ENCODE results near the gene ATP6V0C.

Gene ATP6V0C

GRCh38 chr16:2472488-2472864 is 41.3 kb upstream of the ATP6V0C start:
- Histone ChIP-seq H3K9me3 (replicated peaks in 1 of 2; ENCODE audit: control insufficient read depth in 2 of 2, insufficient read depth in 1 of 2, low read depth in 1 of 2, low read length in 2 of 2) (no peaks in the 10 kb centered on the region), H3K79me1 (ENCODE audit: low read depth, low read length) (peaks cover 11% of the 10 kb centered on the region), H3K27ac (replicated peaks; ENCODE audit: low read length) (no peak overlapping the region), H2BK12ac (ENCODE audit: low read length) (peak overlapping the region; percentile 14), H3K4ac (ENCODE audit: low read length) (peak overlapping the region; percentile 89), H3K23ac (ENCODE audit: low read depth, low read length, poor library complexity) (peak overlapping the region; percentile 93), H3K9ac (ENCODE audit: low read depth, low read length, poor library complexity) (peak overlapping the region; percentile 84), H3K18ac (ENCODE audit: low read length) (peak overlapping the region; percentile 98), H3K4me2 (ENCODE audit: insufficient read depth, low read length, poor library complexity, severe bottlenecking) (no peak overlapping the region), H4K91ac (ENCODE audit: low read depth, low read length, poor library complexity) (no peak overlapping the region), H3K14ac (ENCODE audit: low read length) (peak overlapping the region; percentile 94), H3K36me3 (replicated peaks in 1 of 2; ENCODE audit: control insufficient read depth in 2 of 2, insufficient read depth in 2 of 2, low read length in 2 of 2) (no peaks in the 10 kb centered on the region), H2BK15ac (ENCODE audit: low read length) (peak overlapping the region; percentile 87), H3K27me3 (ENCODE audit: control insufficient read depth in 3 of 3, insufficient read depth in 3 of 3, low read depth in 1 of 3, low read length in 3 of 3) (peaks cover 0 to 24% (median 0%) of the 10 kb centered on the region in 3 experiments), H2BK5ac (ENCODE audit: low read length) (no peak overlapping the region), H3K4me1 (ENCODE audit: control insufficient read depth in 2 of 2, insufficient read depth in 1 of 2, low read depth in 1 of 2, low read length in 2 of 2) (peaks cover 35 to 40% of the 10 kb centered on the region in 2 donors), H3K4me3 (ENCODE audit: low read length in 2 of 2) (no peak overlapping the region), H2AK5ac (ENCODE audit: low read depth, low read length) (peak overlapping the region; percentile 100), H2AFZ (ENCODE audit: low read length) (no peak overlapping the region), H4K8ac (ENCODE audit: low read depth, low read length) (peak overlapping the region; percentile 65), H2BK120ac (ENCODE audit: low read depth, low read length) (peak overlapping the region; percentile 96)
- WGBS, 2 donors (ENCODE audit: extremely low coverage in 2 of 2, insufficient read length in 2 of 2, insufficient replicate concordance in 1 of 2) = no CpG with 5 or more reads among the region's 27 CpGs
- DNase-seq (ENCODE audit: low spot score) = no peak

- Histone ChIP-seq H3K4me2 (ENCODE audit: insufficient read depth, low read length, poor library complexity, severe bottlenecking) (peak overlapping the region; percentile 94), H3K9ac (ENCODE audit: low read depth, low read length, poor library complexity) (peak overlapping the region; percentile 99), H3K18ac (ENCODE audit: low read length) (peak overlapping the region; percentile 49), H3K14ac (ENCODE audit: low read length) (peak overlapping the region; percentile 25), H3K36me3 (replicated peaks in 1 of 2; ENCODE audit: control insufficient read depth in 2 of 2, insufficient read depth in 2 of 2, low read length in 2 of 2) (no peaks in the 10 kb centered on the region), H2BK5ac (ENCODE audit: low read length) (no peak overlapping the region), H3K79me1 (ENCODE audit: low read depth, low read length) (peaks cover 9% of the 10 kb centered on the region), H2BK120ac (ENCODE audit: low read depth, low read length) (peak overlapping the region; percentile 96), H3K27me3 (ENCODE audit: control insufficient read depth in 3 of 3, insufficient read depth in 3 of 3, low read depth in 1 of 3, low read length in 3 of 3) (peaks cover 0 to 24% (median 0%) of the 10 kb centered on the region in 3 experiments), H2AK5ac (ENCODE audit: low read depth, low read length) (peak overlapping the region; percentile 100), H3K27ac (replicated peaks; ENCODE audit: low read length) (no peak overlapping the region), H3K4me3 (ENCODE audit: low read length in 2 of 2) (peak overlapping the region in 1 of 2 donors; percentile 13), H2AFZ (ENCODE audit: low read length) (no peak overlapping the region), H3K9me3 (replicated peaks in 1 of 2; ENCODE audit: control insufficient read depth in 2 of 2, insufficient read depth in 1 of 2, low read depth in 1 of 2, low read length in 2 of 2) (no peaks in the 10 kb centered on the region), H3K4me1 (ENCODE audit: control insufficient read depth in 2 of 2, insufficient read depth in 1 of 2, low read depth in 1 of 2, low read length in 2 of 2) (peaks cover 35 to 40% of the 10 kb centered on the region in 2 donors), H3K23ac (ENCODE audit: low read depth, low read length, poor library complexity) (peak overlapping the region; percentile 93), H2BK12ac (ENCODE audit: low read length) (no peak overlapping the region), H3K4ac (ENCODE audit: low read length) (no peak overlapping the region), H2BK15ac (ENCODE audit: low read length) (no peak overlapping the region), H4K91ac (ENCODE audit: low read depth, low read length, poor library complexity) (no peak overlapping the region), H4K8ac (ENCODE audit: low read depth, low read length) (no peak overlapping the region)
- DNase-seq (ENCODE audit: low spot score) = no peak
- no CpG with 5 or more reads among the region's 14 CpGs for WGBS, 2 donors (ENCODE audit: extremely low coverage in 2 of 2, insufficient read length in 2 of 2, insufficient replicate concordance in 1 of 2)
Measured at GRCh38 chr16:2472885-2473445, 40.8 kb upstream of the ATP6V0C start.

GRCh38 chr16:2473446-2473926 is 40.3 kb upstream of the ATP6V0C start:
- no peak overlapping the region for H3K23ac ChIP-seq (ENCODE audit: low read depth, low read length, poor library complexity)
- H2BK120ac ChIP-seq (ENCODE audit: low read depth, low read length) = no peak overlapping the region
- H4K91ac ChIP-seq (ENCODE audit: low read depth, low read length, poor library complexity) = peak overlapping the region; percentile 72
- H3K9ac ChIP-seq (ENCODE audit: low read depth, low read length, poor library complexity) = peak overlapping the region; percentile 99
- no peak overlapping the region for H2BK15ac ChIP-seq (ENCODE audit: low read length)
- H3K36me3 ChIP-seq (replicated peaks in 1 of 2; ENCODE audit: control insufficient read depth in 2 of 2, insufficient read depth in 2 of 2, low read length in 2 of 2) = no peaks in the 10 kb centered on the region
- H3K4me3 ChIP-seq (ENCODE audit: low read length in 2 of 2) = peak overlapping the region in 1 of 2 donors; percentile 72
- H3K27ac ChIP-seq (replicated peaks; ENCODE audit: low read length) = no peak overlapping the region
- peak overlapping the region; percentile 76 for H3K4ac ChIP-seq (ENCODE audit: low read length)
- peak overlapping the region; percentile 87 for H3K18ac ChIP-seq (ENCODE audit: low read length)
- no peak overlapping the region for H2BK5ac ChIP-seq (ENCODE audit: low read length)
- no peak overlapping the region for H4K8ac ChIP-seq (ENCODE audit: low read depth, low read length)
- H3K4me2 ChIP-seq (ENCODE audit: insufficient read depth, low read length, poor library complexity, severe bottlenecking) = peak overlapping the region; percentile 94
- H3K14ac ChIP-seq (ENCODE audit: low read length) = peak overlapping the region; percentile 71
- no CpG with 5 or more reads among the region's 49 CpGs for WGBS, 2 donors (ENCODE audit: extremely low coverage in 2 of 2, insufficient read length in 2 of 2, insufficient replicate concordance in 1 of 2)
- no peaks in the 10 kb centered on the region for H3K9me3 ChIP-seq (replicated peaks in 1 of 2; ENCODE audit: control insufficient read depth in 2 of 2, insufficient read depth in 1 of 2, low read depth in 1 of 2, low read length in 2 of 2)
- peaks cover 0 to 24% (median 0%) of the 10 kb centered on the region in 3 experiments for H3K27me3 ChIP-seq (ENCODE audit: control insufficient read depth in 3 of 3, insufficient read depth in 3 of 3, low read depth in 1 of 3, low read length in 3 of 3)
- H3K4me1 ChIP-seq (ENCODE audit: control insufficient read depth in 2 of 2, insufficient read depth in 1 of 2, low read depth in 1 of 2, low read length in 2 of 2) = peaks cover 31 to 37% of the 10 kb centered on the region in 2 donors
- peak overlapping the region; percentile 37 for H2AK5ac ChIP-seq (ENCODE audit: low read depth, low read length)
- peak overlapping the region; percentile 93 for H2AFZ ChIP-seq (ENCODE audit: low read length)
- DNase-seq (ENCODE audit: low spot score) = no peak
- peaks cover 13% of the 10 kb centered on the region for H3K79me1 ChIP-seq (ENCODE audit: low read depth, low read length)
- H2BK12ac ChIP-seq (ENCODE audit: low read length) = no peak overlapping the region

- WGBS, 2 donors (ENCODE audit: extremely low coverage in 2 of 2, insufficient read length in 2 of 2, insufficient replicate concordance in 1 of 2) = no CpG with 5 or more reads among the region's 100 CpGs
- Histone ChIP-seq H3K9ac (ENCODE audit: low read depth, low read length, poor library complexity) (peak overlapping the region; percentile 99), H3K23ac (ENCODE audit: low read depth, low read length, poor library complexity) (peak overlapping the region; percentile 99), H3K27ac (replicated peaks; ENCODE audit: low read length) (no peak overlapping the region), H3K18ac (ENCODE audit: low read length) (peak overlapping the region; percentile 100), H2BK15ac (ENCODE audit: low read length) (peak overlapping the region; percentile 88), H3K4me2 (ENCODE audit: insufficient read depth, low read length, poor library complexity, severe bottlenecking) (peak overlapping the region; percentile 94), H2BK12ac (ENCODE audit: low read length) (peak overlapping the region; percentile 54), H2AK5ac (ENCODE audit: low read depth, low read length) (peak overlapping the region; percentile 96), H2AFZ (ENCODE audit: low read length) (peak overlapping the region; percentile 93), H3K14ac (ENCODE audit: low read length) (peak overlapping the region; percentile 94), H4K8ac (ENCODE audit: low read depth, low read length) (peak overlapping the region; percentile 82), H3K36me3 (replicated peaks in 1 of 2; ENCODE audit: control insufficient read depth in 2 of 2, insufficient read depth in 2 of 2, low read length in 2 of 2) (no peaks in the 10 kb centered on the region), H3K4ac (ENCODE audit: low read length) (peak overlapping the region; percentile 76), H3K9me3 (replicated peaks in 1 of 2; ENCODE audit: control insufficient read depth in 2 of 2, insufficient read depth in 1 of 2, low read depth in 1 of 2, low read length in 2 of 2) (no peaks in the 10 kb centered on the region), H2BK5ac (ENCODE audit: low read length) (peak overlapping the region; percentile 82), H3K27me3 (ENCODE audit: control insufficient read depth in 3 of 3, insufficient read depth in 3 of 3, low read depth in 1 of 3, low read length in 3 of 3) (peaks cover 0 to 24% (median 0%) of the 10 kb centered on the region in 3 experiments), H3K4me1 (ENCODE audit: control insufficient read depth in 2 of 2, insufficient read depth in 1 of 2, low read depth in 1 of 2, low read length in 2 of 2) (peaks cover 25 to 30% of the 10 kb centered on the region in 2 donors), H4K91ac (ENCODE audit: low read depth, low read length, poor library complexity) (no peak overlapping the region), H3K79me1 (ENCODE audit: low read depth, low read length) (peaks cover 13% of the 10 kb centered on the region), H3K4me3 (ENCODE audit: low read length in 2 of 2) (peak overlapping the region; percentile 79 to 91), H2BK120ac (ENCODE audit: low read depth, low read length) (no peak overlapping the region)
- no peak for DNase-seq (ENCODE audit: low spot score)
Measured at GRCh38 chr16:2473999-2474876, 39.5 kb upstream of the ATP6V0C start.
